GM23338 (cell line): Measurements from ENCODE around the gene CCDC30. TPM values are rescaled to one million over a fixed set of nuclear protein-coding genes. Genes with fewer than 3 reads are reported as not detected.

ENCODE experiments used
- ATAC-seq: fragments of 200-7000 bp; cut with Tn5 transposase; 3 replicates; pipeline ENCODE4 v1.9.1; 2020
- DNase-seq: peaks from one replicate; pipeline ENCODE4 v3.0.0-alpha.2; 2015; ENCODE audit warnings: low spot score
- H2AFZ ChIP-seq: fragments of 200-600 bp; sonication (generic); 2 replicates; pipeline ENCODE4 v1.8.0; 2016; ENCODE audit warnings: antibody characterized with exemption, mild to moderate bottlenecking, moderate library complexity
- H3F3A ChIP-seq: fragments of 200-600 bp; sonication (generic); replicated peaks from 2 replicates; pipeline ENCODE4 v1.8.0; 2017; ENCODE audit warnings: antibody characterized with exemption, mixed run types, low read depth
- H3K27ac ChIP-seq: fragments of 200-600 bp; sonication (generic); 2 replicates; pipeline ENCODE4 v1.6.1; 2016; ENCODE audit warnings: low read depth
- H3K27me3 ChIP-seq: fragments of 200-600 bp; sonication (generic); 2 replicates; pipeline ENCODE4 v1.8.0; 2016; ENCODE audit warnings: mild to moderate bottlenecking, mixed run types, moderate library complexity; ENCODE audit not compliant: insufficient read depth
- H3K36me3 ChIP-seq: fragments of 200-600 bp; sonication (generic); 2 replicates; pipeline ENCODE4 v1.8.0; 2016; ENCODE audit warnings: mild to moderate bottlenecking; ENCODE audit not compliant: insufficient read depth
- H3K4me1 ChIP-seq: fragments of 200-600 bp; sonication (generic); 2 replicates; pipeline ENCODE4 v1.8.0; 2016; ENCODE audit warnings: mild to moderate bottlenecking, moderate library complexity; ENCODE audit not compliant: insufficient read depth
- H3K4me2 ChIP-seq: fragments of 200-600 bp; sonication (generic); 2 replicates; pipeline ENCODE4 v1.7.1; 2017; ENCODE audit warnings: mixed run types
- H3K4me3 ChIP-seq: fragments of 200-600 bp; sonication (generic); 2 replicates; pipeline ENCODE4 v1.6.1; 2016; ENCODE audit warnings: mixed run types
- H3K79me2 ChIP-seq: fragments of 200-600 bp; sonication (generic); replicated peaks from 2 replicates; pipeline ENCODE4 v1.8.0; 2017; ENCODE audit warnings: mild to moderate bottlenecking; ENCODE audit not compliant: insufficient read depth
- H3K9me2 ChIP-seq: fragments of 200-600 bp; sonication (generic); 2 replicates; pipeline ENCODE4 v1.8.0; 2017; ENCODE audit not compliant: insufficient read depth
- H4K20me1 ChIP-seq: fragments of 200-600 bp; sonication (generic); replicated peaks from 2 replicates; pipeline ENCODE4 v1.8.0; 2017; ENCODE audit warnings: mild to moderate bottlenecking; ENCODE audit not compliant: insufficient read depth
- H3K27ac Mint-ChIP-seq: 2 replicates; pipeline ENCODE4 v1.8.0; 2020; ENCODE audit warnings: inconsistent platforms, mild to moderate bottlenecking, moderate library complexity, mixed read lengths
- H3K27me3 Mint-ChIP-seq: 3 replicates; pipeline ENCODE4 v1.8.0; 2022; ENCODE audit warnings: low read depth, mild to moderate bottlenecking, moderate library complexity, mixed read lengths, inconsistent platforms; ENCODE audit not compliant: insufficient read depth, poor library complexity
- H3K36me3 Mint-ChIP-seq: 3 replicates; pipeline ENCODE4 v1.8.0; 2021; ENCODE audit warnings: low read depth, mild to moderate bottlenecking, inconsistent platforms, moderate library complexity, mixed read lengths
- H3K4me1 Mint-ChIP-seq: 3 replicates; pipeline ENCODE4 v1.8.0; 2020; ENCODE audit warnings: mild to moderate bottlenecking, inconsistent platforms, mixed read lengths
- H3K4me3 Mint-ChIP-seq: 3 replicates; pipeline ENCODE4 v1.8.0; 2021; ENCODE audit warnings: moderate library complexity, mild to moderate bottlenecking, inconsistent platforms, mixed read lengths
- H3K9me3 Mint-ChIP-seq: 3 replicates; pipeline ENCODE4 v1.8.0; 2020; ENCODE audit warnings: moderate library complexity, mild to moderate bottlenecking, inconsistent platforms, mixed read lengths
- CREB1 ChIP-seq: fragments of 250-450 bp; sonication (Bioruptor Pico); IDR thresholded peaks from 2 replicates; pipeline ENCODE4 v1.5.0; 2020; ENCODE audit warnings: low read depth, mild to moderate bottlenecking, moderate library complexity
- ETS1 ChIP-seq: IDR thresholded peaks from 2 replicates; pipeline ENCODE4 v1.6.1; 2016; ENCODE audit warnings: antibody characterized with exemption
- EZH2 ChIP-seq: fragments of 200-600 bp; sonication (generic); IDR thresholded peaks from one replicate; pipeline ENCODE4 v1.8.0; 2017; ENCODE audit warnings: antibody characterized with exemption, mild to moderate bottlenecking, low read depth; ENCODE audit not compliant: unreplicated experiment
- JUNB ChIP-seq: IDR thresholded peaks from one replicate; pipeline ENCODE4 v1.6.1; 2016; ENCODE audit warnings: antibody characterized with exemption; ENCODE audit not compliant: unreplicated experiment
- NANOG ChIP-seq: IDR thresholded peaks from 2 replicates; pipeline ENCODE4 v1.6.1; 2016; ENCODE audit warnings: antibody characterized with exemption, borderline replicate concordance
- POLR2AphosphoS5 ChIP-seq: IDR thresholded peaks from 2 replicates; pipeline ENCODE4 v1.6.1; 2016; ENCODE audit warnings: antibody characterized with exemption, low read depth
- REST ChIP-seq: IDR thresholded peaks from one replicate; pipeline ENCODE4 v1.6.1; 2018; ENCODE audit warnings: antibody characterized with exemption; ENCODE audit not compliant: unreplicated experiment
- STAT1 ChIP-seq: IDR thresholded peaks from one replicate; pipeline ENCODE4 v1.6.1; 2016; ENCODE audit warnings: antibody characterized with exemption; ENCODE audit not compliant: unreplicated experiment
- ZNF114 ChIP-seq: fragments of 250-450 bp; sonication (Bioruptor Pico); IDR thresholded peaks from 2 replicates; pipeline ENCODE4 v1.5.0; 2020; ENCODE audit warnings: mild to moderate bottlenecking, moderate library complexity
- ZNF331 ChIP-seq: fragments of 250-450 bp; sonication (Bioruptor Pico); IDR thresholded peaks from 2 replicates; pipeline ENCODE4 v1.5.0; 2020; ENCODE audit warnings: low read depth, mild to moderate bottlenecking, moderate library complexity
- ZNF462 ChIP-seq: fragments of 250-450 bp; sonication (Bioruptor Pico); IDR thresholded peaks from 2 replicates; pipeline ENCODE4 v1.5.0; 2020; ENCODE audit warnings: mild to moderate bottlenecking, moderate library complexity
- polyA plus RNA-seq: library from polyadenylated mRNA; unstranded; fragments of >200 nt; fragmentation: Nextera tagmentation; extraction: Ambion mirVana; gene quantifications from 2 replicates; pipeline ENCODE4 v1.2.1, GENCODE V29; 2016
- total RNA-seq: library from RNA; depleted of rRNA; stranded (reverse); fragments of >200 nt; shearing (Covaris generic); gene quantifications from 2 replicates; pipeline ENCODE4 v1.2.3, GENCODE V29; 2014
- TF ChIP-seq, protein P1 (sequence below), 2 experiments: fragments of 200-600 bp in 1 of 2; sonication (generic) in 1 of 2; conservative IDR thresholded peaks; 2 replicates each; pipeline versions ENCODE4 v1.5.1 to v1.6.1; 2016 to 2017; ENCODE audit warnings: antibody characterized with exemption in 2 of 2, low read depth in 2 of 2, mild to moderate bottlenecking in 2 of 2, moderate library complexity in 1 of 2

Gene CCDC30
- total and polyA plus RNA-seq, 2 experiments from 2014 or later = 0.56 to 1.8 TPM

DNA sequence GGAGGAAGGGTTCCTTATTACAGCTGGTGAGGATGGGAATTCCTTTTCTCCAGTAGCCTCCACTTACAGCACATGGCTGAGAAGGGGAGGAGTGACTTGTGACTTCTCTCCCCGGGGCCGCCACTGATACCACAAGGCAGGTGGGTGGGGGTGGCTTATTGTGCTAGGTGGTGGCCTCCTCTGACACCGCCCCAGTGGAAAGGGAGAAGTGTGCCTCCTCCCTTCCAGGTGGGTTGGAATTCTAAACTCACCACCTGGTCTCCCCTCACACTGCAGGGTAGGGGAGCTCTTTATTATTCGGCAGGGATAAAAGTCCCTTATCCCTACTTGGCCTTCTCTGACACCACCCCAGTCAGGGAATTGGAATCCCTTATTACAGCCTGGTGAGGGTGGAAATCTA lies 89.5 kb downstream of the CCDC30 start:
- no peak for TF ChIP-seq JUNB
- TF ChIP-seq NANOG = no peak
- no peak for TF ChIP-seq CREB1 (CRISPR knock-in tag)
- TF ChIP-seq EZH2 = no peak
- no peak for TF ChIP-seq POLR2AphosphoS5
- TF ChIP-seq ETS1 = no peak
- no peak for TF ChIP-seq ZNF114 (CRISPR knock-in tag)
- TF ChIP-seq ZNF331 (CRISPR knock-in tag) = no peak
- TF ChIP-seq REST = no peak
- TF ChIP-seq, protein P1, sequence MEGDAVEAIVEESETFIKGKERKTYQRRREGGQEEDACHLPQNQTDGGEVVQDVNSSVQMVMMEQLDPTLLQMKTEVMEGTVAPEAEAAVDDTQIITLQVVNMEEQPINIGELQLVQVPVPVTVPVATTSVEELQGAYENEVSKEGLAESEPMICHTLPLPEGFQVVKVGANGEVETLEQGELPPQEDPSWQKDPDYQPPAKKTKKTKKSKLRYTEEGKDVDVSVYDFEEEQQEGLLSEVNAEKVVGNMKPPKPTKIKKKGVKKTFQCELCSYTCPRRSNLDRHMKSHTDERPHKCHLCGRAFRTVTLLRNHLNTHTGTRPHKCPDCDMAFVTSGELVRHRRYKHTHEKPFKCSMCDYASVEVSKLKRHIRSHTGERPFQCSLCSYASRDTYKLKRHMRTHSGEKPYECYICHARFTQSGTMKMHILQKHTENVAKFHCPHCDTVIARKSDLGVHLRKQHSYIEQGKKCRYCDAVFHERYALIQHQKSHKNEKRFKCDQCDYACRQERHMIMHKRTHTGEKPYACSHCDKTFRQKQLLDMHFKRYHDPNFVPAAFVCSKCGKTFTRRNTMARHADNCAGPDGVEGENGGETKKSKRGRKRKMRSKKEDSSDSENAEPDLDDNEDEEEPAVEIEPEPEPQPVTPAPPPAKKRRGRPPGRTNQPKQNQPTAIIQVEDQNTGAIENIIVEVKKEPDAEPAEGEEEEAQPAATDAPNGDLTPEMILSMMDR (conservative IDR thresholded peaks at IDR 0.05; ENCODE audit: low read depth in 2 of 2) = no peak
- TF ChIP-seq ZNF462 = no peak
- no peak for TF ChIP-seq STAT1
- Mint-ChIP-seq H3K27ac (no peak overlapping the region), H3K36me3 (no peaks in the 10 kb centered on the region), H3K27me3 (no peaks in the 10 kb centered on the region), H3K9me3 (no peaks in the 10 kb centered on the region), H3K4me3 (no peak overlapping the region), H3K4me1 (peaks cover 4% of the 10 kb centered on the region; the same call in 1 of the 3 replicates)
- Histone ChIP-seq H3K36me3 (no peaks in the 10 kb centered on the region), H3K4me3 (no peak overlapping the region), H3K27me3 (no peaks in the 10 kb centered on the region), H3F3A (no peaks in the 10 kb centered on the region), H3K9me2 (0 out of 2 replicates have a peak, but pooled peaks cover 2% of the 10 kb centered on the region), H3K79me2 (no peaks in the 10 kb centered on the region), H4K20me1 (no peaks in the 10 kb centered on the region), H3K4me1 (no peaks in the 10 kb centered on the region; the same call in 1 of the 2 replicates), H2AFZ (peak overlapping the region; percentile 29; the same call in 1 of the 2 replicates), H3K4me2 (no peak overlapping the region), H3K27ac (no peak overlapping the region)
- DNase-seq (peak; percentile 49), ATAC-seq (peak; percentile 95)
